Measurements from ENCODE around the gene MAP3K7. TPM values are rescaled to one million over a fixed set of nuclear protein-coding genes. Genes with fewer than 3 reads are reported as not detected.

Gene MAP3K7
- total and polyA plus RNA-seq, 2 of the 8 experiments (the other 6 are each of a cell fraction or from before 2014, with no cell fraction given), result 27.3 to 34.8 TPM

GRCh38 chr6:90477366-90477765 is 109.5 kb downstream of the MAP3K7 start:
- DNase-seq (ENCODE audit: low read depth in 1 of 2, low spot score in 2 of 2) (no peak), FAIRE-seq (no peak)
- CTCF ChIA-PET (ENCODE audit: partially characterized antibody), result interaction anchor here (0.6 to 12.4 kb wide), 60 partner anchors 11 to 869 kb away, joined by 3 to 234 read pairs (median 6); partner anchors contain the start of gene BACH2
- H3K18ac ChIP-seq (ENCODE audit: extremely low read depth, low read length), result no peak overlapping the region
- no peak overlapping the region for H2AFZ ChIP-seq (ENCODE audit: low read length)
- no peaks in the 10 kb centered on the region for H3K79me2 ChIP-seq (ENCODE audit: control insufficient read depth in 1 of 2, insufficient read depth in 2 of 2, low read length in 2 of 2)
- no peak overlapping the region for H3K4ac ChIP-seq (replicated peaks; ENCODE audit: insufficient read length, low read depth, low read length)
- H3K4me1 ChIP-seq (replicated peaks in 1 of 4; ENCODE audit: control insufficient read depth in 3 of 4, insufficient read depth in 4 of 4, low read length in 3 of 4), result peaks cover 2 to 10% (median 5%) of the 10 kb centered on the region in 4 experiments; a peak in 4 of 7 replicates
- H3K4me2 ChIP-seq (ENCODE audit: insufficient read depth in 1 of 2, low read depth in 2 of 2, low read length in 2 of 2), result no peak overlapping the region
- H4K91ac ChIP-seq (replicated peaks; ENCODE audit: insufficient read length, low read length), result no peak overlapping the region
- no peak overlapping the region for H4K5ac ChIP-seq (ENCODE audit: insufficient read length, low read depth, low read length)
- no peaks in the 10 kb centered on the region for H3K23me2 ChIP-seq (ENCODE audit: low read depth, low read length)
- POLR2A ChIA-PET (ENCODE audit: partially characterized antibody), result interaction anchor here (0.6 to 1.6 kb wide), 4 partner anchors 17 to 494 kb away, joined by 3 to 5 read pairs (median 4); no protein-coding TSS in a partner anchor
- H3K9me3 ChIP-seq (ENCODE audit: insufficient read depth in 2 of 2, low read depth in 1 of 2, low read length in 1 of 2), result no peaks in the 10 kb centered on the region
- no peak overlapping the region for H3K23ac ChIP-seq (ENCODE audit: insufficient read length)
- no peak for TF ChIP-seq SAP30 (IDR thresholded peaks at IDR 0.05; ENCODE audit: insufficient read depth, insufficient replicate concordance, low read length)
- TF ChIP-seq RAD21 (IDR thresholded peaks at IDR 0.05 in 1 of 2, conservative IDR thresholded peaks at IDR 0.05 in 1 of 2; ENCODE audit: low read depth in 2 of 2, low read length in 2 of 2), result no peak
- TF ChIP-seq TAF1 (IDR thresholded peaks at IDR 0.05; ENCODE audit: low read depth, low read length), result no peak
- no peak for TF ChIP-seq SP4 (IDR thresholded peaks at IDR 0.05; ENCODE audit: low read length)
- TF ChIP-seq SIN3A (conservative IDR thresholded peaks at IDR 0.05 in 1 of 2, IDR thresholded peaks at IDR 0.05 in 1 of 2; ENCODE audit: low read depth in 1 of 2, low read length in 2 of 2), result no peak
- no peaks in the 10 kb centered on the region for H4K20me1 ChIP-seq (replicated peaks in 1 of 2; ENCODE audit: control insufficient read depth in 1 of 2, insufficient read depth in 2 of 2, low read length in 2 of 2)
- H3K27me3 ChIP-seq (replicated peaks in 1 of 4; ENCODE audit: control insufficient read depth in 3 of 4, extremely low read depth in 1 of 4, insufficient read depth in 3 of 4, low read length in 3 of 4), result no peaks in the 10 kb centered on the region
- no peak overlapping the region for H4K8ac ChIP-seq (ENCODE audit: extremely low read depth, insufficient read depth, low read length)
- H2BK5ac ChIP-seq (ENCODE audit: low read depth, low read length), result no peak overlapping the region; the same call in 1 of the 2 replicates
- no peak overlapping the region for H3K4me3 ChIP-seq (ENCODE audit: extremely low read depth in 1 of 4, insufficient read depth in 2 of 4, low read depth in 3 of 4, low read length in 4 of 4)
- no peak overlapping the region for H3K9ac ChIP-seq (replicated peaks in 1 of 4; ENCODE audit: extremely low read depth in 1 of 4, low read depth in 3 of 4, low read length in 3 of 4)
- no peaks in the 10 kb centered on the region for H3K36me3 ChIP-seq (ENCODE audit: control insufficient read depth in 2 of 4, insufficient read depth in 4 of 4, low read length in 3 of 4)
- no peak overlapping the region; the same call in 1 of the 2 replicates for H2BK20ac ChIP-seq (ENCODE audit: low read length)
- WGBS, 2 experiments (ENCODE audit: extremely low coverage in 1 of 2, insufficient coverage in 1 of 2, insufficient read length in 1 of 2, insufficient replicate concordance in 2 of 2, low coverage in 1 of 2, low lambda C conversion rate in 2 of 2, missing lambda C conversion rate in 1 of 2), result 86% methylated on average over 4 of the region's 4 CpGs; no CpG with 5 or more reads in 1 of the 2 experiments
- H3K79me1 ChIP-seq (ENCODE audit: low read depth, low read length), result no peaks in the 10 kb centered on the region
- no peak overlapping the region for H3K14ac ChIP-seq (ENCODE audit: insufficient read length)
- no peak overlapping the region for H3K56ac ChIP-seq (replicated peaks; ENCODE audit: insufficient read length, low read depth, low read length)
- H3K27ac ChIP-seq (ENCODE audit: low read depth, low read length), result no peak overlapping the region
- H2AK5ac ChIP-seq (ENCODE audit: low read depth, low read length), result no peak overlapping the region
- H2BK15ac ChIP-seq (ENCODE audit: low read length), result no peak overlapping the region
- no peak overlapping the region for H2BK12ac ChIP-seq (ENCODE audit: low read depth, low read length)
- H2BK120ac ChIP-seq (replicated peaks; ENCODE audit: low read depth, low read length), result no peak overlapping the region

All from H1 (cell line).